Measurements from ENCODE around the gene TMEM131. TPM values are rescaled to one million over a fixed set of nuclear protein-coding genes. Genes with fewer than 3 reads are reported as not detected.

Gene TMEM131
- total RNA-seq, 6 donors from 2014 or later, result 30.5 to 67.5 (median 39.7) TPM

DNA sequence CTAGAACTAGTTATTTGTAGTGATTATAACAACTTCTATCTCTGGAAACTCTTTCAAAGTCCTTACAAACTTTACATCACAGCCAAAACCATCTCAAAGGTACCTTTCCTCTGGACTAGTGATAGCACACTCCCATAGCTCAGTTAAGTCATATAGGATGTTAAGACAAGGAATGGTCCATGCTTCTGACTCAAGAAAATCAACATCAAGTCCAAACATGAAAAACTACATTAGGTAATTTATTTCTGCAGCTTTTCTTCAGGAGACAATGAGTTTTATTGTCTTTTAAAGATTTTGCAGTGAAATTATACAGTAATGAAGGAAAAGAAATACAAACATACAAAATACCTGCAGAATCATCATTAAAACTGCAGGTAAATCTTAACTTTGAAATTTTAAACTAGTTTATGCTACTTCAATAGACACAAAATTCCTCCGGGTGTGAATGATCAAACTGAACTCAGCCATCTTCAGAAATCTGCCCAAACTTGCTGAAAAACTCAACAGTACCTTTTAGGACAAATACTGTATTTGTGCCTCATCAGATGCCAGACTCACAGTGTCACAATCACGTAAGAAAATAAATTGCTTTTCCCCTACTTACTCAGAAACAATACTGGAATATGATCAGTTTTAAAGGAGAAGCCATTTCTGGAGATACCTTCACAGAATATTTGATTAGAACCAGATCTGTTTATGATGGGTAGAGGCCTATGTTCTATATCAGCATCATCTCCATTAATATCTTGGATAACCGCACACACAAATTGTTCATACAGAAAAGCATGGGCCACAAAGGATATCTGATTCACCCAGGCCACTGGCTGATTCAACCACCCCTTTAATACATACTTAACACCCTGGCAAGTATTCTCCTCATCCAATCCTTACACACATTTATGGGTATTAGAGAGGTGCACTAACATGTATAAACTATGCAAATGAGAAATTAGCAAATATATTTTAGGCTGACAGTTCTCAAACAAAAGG, 2.6 kb downstream of the TMEM131 start:
- TF ChIP-seq EP300 (IDR thresholded peaks at IDR 0.05) (no peak), POLR2A (IDR thresholded peaks at IDR 0.05) (no peak), POLR2AphosphoS5 (IDR thresholded peaks at IDR 0.05) (no peak)
- TF ChIP-seq, protein P1, sequence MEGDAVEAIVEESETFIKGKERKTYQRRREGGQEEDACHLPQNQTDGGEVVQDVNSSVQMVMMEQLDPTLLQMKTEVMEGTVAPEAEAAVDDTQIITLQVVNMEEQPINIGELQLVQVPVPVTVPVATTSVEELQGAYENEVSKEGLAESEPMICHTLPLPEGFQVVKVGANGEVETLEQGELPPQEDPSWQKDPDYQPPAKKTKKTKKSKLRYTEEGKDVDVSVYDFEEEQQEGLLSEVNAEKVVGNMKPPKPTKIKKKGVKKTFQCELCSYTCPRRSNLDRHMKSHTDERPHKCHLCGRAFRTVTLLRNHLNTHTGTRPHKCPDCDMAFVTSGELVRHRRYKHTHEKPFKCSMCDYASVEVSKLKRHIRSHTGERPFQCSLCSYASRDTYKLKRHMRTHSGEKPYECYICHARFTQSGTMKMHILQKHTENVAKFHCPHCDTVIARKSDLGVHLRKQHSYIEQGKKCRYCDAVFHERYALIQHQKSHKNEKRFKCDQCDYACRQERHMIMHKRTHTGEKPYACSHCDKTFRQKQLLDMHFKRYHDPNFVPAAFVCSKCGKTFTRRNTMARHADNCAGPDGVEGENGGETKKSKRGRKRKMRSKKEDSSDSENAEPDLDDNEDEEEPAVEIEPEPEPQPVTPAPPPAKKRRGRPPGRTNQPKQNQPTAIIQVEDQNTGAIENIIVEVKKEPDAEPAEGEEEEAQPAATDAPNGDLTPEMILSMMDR (IDR thresholded peaks at IDR 0.05), result no peak
- no peak for DNase-seq
- 82 to 84% methylated on average over 3 of the region's 3 CpGs for WGBS, 2 donors
- Histone ChIP-seq H3K36me3 (no peaks in the 10 kb centered on the region), H3K4me1 (peaks cover 34 to 55% (median 37%) of the 10 kb centered on the region in 4 donors), H3K4me3 (peak overlapping the region in 1 of 4 donors; percentile 82), H3K27ac (no peak overlapping the region), H3K9me3 (no peaks in the 10 kb centered on the region), H3K27me3 (no peaks in the 10 kb centered on the region)
- no peak for ATAC-seq (ENCODE audit: low FRiP score in 2 of 2)

DNA sequence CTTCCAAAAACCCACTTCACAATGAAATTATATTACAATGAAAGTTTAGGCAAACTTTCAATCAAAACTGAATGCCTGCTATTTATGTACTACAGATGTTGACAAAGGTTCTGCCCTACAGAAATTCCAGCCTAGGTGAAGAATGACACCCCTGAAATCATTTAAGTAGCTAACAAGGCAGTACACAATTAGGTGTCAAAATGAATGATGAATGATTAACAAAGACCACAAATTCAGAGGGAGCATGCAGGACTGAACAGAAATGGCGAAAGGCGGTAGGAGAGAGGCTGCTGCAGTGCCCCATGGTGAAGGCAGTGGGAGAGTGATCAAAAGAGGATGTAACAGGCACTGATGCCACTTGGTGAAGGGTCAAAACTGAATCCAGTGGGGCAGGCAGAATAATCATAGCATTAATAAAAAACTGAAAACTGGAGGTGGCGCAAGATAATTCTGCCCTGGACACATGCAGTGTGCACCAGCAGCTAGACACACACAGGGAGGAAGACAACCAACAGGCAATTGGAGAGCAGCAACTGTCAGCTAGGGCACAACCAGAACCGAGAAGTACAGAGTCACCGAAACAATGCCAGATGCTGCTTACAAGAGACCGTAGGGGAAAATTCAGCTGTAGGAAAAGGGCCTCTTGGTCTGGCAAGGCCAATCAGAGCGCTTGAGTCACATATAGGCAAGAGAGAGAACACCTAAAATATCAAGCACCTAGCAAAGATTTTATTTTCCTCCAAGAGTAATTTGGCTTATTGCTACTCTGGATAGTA, 4.5 kb downstream of the TMEM131 start:
- WGBS, 2 donors, result 85 to 93% methylated on average over 7 of the region's 7 CpGs
- no peaks in the 10 kb centered on the region for H3K27me3 ChIP-seq
- no peak overlapping the region for H3K27ac ChIP-seq
- H3K9me3 ChIP-seq, result no peaks in the 10 kb centered on the region
- no peaks in the 10 kb centered on the region for H3K36me3 ChIP-seq
- TF ChIP-seq EP300 (IDR thresholded peaks at IDR 0.05) (no peak), POLR2A (IDR thresholded peaks at IDR 0.05) (no peak), POLR2AphosphoS5 (IDR thresholded peaks at IDR 0.05) (no peak)
- TF ChIP-seq, protein P1 (IDR thresholded peaks at IDR 0.05), result no peak
- peaks cover 29 to 49% (median 31%) of the 10 kb centered on the region in 4 donors for H3K4me1 ChIP-seq
- H3K4me3 ChIP-seq, result no peak overlapping the region
- DNase-seq (no peak), ATAC-seq (ENCODE audit: low FRiP score in 2 of 2) (no peak)

DNA sequence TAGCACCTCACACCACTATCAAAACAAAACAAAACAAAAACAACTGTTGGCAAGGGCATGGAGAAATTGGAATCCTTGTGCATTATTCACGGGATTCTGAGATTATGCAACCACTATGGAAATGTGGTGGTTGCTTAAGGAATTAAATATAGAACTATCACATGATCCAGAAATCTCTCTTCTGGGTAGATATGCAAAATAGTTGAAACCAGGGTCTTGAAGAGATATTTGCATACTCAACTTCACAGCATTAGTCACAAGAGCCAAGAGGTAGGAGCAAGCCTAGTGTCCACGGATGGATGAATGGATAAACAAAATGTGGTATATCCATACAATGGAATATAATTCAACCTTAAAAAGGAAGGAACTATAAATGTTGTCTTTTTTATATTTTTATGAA, 7.0 kb downstream of the TMEM131 start:
- H3K9me3 ChIP-seq, result no peaks in the 10 kb centered on the region
- TF ChIP-seq, protein P1 (IDR thresholded peaks at IDR 0.05), result no peak
- no peak for TF ChIP-seq POLR2A (IDR thresholded peaks at IDR 0.05)
- no peak for TF ChIP-seq POLR2AphosphoS5 (IDR thresholded peaks at IDR 0.05)
- TF ChIP-seq EP300 (IDR thresholded peaks at IDR 0.05), result no peak
- ATAC-seq (ENCODE audit: low FRiP score in 2 of 2) (no peak), DNase-seq (no peak)
- H3K4me3 ChIP-seq, result no peak overlapping the region
- WGBS, 2 donors, result 82 to 85% methylated on average over 2 of the region's 2 CpGs
- no peaks in the 10 kb centered on the region for H3K27me3 ChIP-seq
- no peak overlapping the region for H3K27ac ChIP-seq
- no peaks in the 10 kb centered on the region for H3K36me3 ChIP-seq
- H3K4me1 ChIP-seq, result peaks cover 18 to 39% (median 20%) of the 10 kb centered on the region in 4 donors

DNA sequence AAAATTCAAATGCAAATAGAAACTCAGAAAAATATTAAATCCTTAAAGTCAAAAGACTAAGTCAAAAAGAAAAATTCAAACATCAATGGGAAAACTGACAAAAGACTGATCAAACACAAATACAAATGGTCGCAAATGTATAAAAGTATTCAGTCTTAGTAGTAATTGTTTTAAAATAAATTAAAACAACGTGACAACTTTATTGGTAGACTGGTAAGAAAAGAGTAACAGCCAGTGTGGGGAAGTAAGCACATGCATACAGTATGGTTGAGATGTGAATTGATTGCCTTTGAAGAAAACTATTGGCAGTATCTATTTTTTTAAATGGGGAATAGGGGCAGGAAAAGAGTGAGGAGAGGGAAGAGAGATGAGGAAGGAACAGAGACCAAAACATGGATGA, 9.8 kb downstream of the TMEM131 start:
- no peaks in the 10 kb centered on the region for H3K27me3 ChIP-seq
- H3K27ac ChIP-seq, result no peak overlapping the region
- H3K36me3 ChIP-seq, result no peaks in the 10 kb centered on the region
- peaks cover under 1 to 15% (median 9%) of the 10 kb centered on the region in 4 donors for H3K4me1 ChIP-seq
- TF ChIP-seq POLR2A (IDR thresholded peaks at IDR 0.05) (no peak), POLR2AphosphoS5 (IDR thresholded peaks at IDR 0.05) (no peak), EP300 (IDR thresholded peaks at IDR 0.05) (no peak)
- TF ChIP-seq, protein P1 (IDR thresholded peaks at IDR 0.05), result no peak
- no peak overlapping the region for H3K4me3 ChIP-seq
- 94 to 96% methylated on average over 2 of the region's 2 CpGs for WGBS, 2 donors
- ATAC-seq (ENCODE audit: low FRiP score in 2 of 2) (no peak), DNase-seq (no peak)
- H3K9me3 ChIP-seq, result no peaks in the 10 kb centered on the region

All from upper lobe of left lung (tissue), 6 donors.